ENCODE results near the gene SPINT1.

Gene SPINT1

GRCh38 chr15:40843885-40844695 lies at the start of gene SPINT1:
TSS of gene SPINT1 (plus strand) at chr15:40844048. CDS start at chr15:40844555, 507 bp downstream.
- no peak for DNase-seq

DNA sequence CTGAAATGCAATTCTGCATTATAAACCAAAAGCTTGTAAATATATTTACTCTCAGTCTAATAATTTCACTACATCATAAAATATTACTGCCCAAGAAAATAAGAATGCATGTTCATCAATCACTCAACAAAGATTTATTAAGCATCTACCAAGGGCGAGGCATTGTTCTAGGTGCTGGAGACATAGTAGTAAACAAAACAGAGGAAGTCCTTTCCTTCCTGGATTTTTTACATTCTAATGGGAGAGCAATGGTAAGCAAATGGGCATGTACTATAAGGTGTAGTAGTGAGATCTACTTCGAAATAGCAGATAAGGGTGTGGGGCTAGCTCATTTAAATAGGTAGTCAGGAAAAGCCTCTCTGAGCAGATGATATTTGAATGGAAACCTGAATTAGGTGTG lies 47.8 kb upstream of the SPINT1 start:
- no peak for DNase-seq

DNA sequence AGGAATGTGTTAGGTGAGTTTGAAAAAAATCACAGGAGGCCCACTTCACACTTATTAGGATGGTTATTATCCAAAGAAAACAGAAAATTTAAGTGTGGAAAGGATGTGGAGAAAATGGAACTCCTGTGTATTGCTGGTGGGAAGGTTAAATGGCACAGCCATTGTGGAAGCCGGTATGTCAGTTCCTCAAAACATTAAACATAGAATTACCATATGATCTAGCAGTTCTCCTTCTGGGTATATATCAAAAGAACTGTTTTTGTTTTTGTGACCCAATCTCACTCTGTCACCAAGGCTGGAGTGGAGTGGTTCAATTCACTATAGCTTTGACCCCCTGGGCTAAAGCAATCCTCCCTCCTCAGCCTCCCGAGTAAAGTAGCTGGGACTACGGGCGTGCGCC lies 47.3 kb upstream of the SPINT1 start:
- no peak for DNase-seq

DNA sequence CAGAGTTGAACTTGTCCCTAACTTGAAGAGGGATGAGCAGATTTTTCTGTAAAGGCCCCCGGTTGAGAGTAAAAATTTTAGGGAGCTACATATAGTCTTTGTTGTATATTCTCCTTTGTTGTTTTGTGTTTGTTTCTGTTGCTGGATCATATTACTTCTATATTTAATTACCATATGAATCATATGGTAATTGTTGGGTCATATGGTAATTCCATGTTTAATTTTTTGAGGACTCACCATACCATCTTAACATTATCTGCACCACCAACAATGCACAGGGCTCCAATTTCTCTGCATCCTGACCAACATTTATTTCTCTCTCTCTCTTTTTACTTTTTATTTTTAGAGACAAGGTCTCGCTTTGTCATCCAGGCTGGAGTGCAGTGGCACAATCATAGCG lies 44.3 kb upstream of the SPINT1 start:
- no peak for DNase-seq

- no peak for DNase-seq
Measured at GRCh38 chr15:40803076-40803475, 40.8 kb upstream of the SPINT1 start.

DNA sequence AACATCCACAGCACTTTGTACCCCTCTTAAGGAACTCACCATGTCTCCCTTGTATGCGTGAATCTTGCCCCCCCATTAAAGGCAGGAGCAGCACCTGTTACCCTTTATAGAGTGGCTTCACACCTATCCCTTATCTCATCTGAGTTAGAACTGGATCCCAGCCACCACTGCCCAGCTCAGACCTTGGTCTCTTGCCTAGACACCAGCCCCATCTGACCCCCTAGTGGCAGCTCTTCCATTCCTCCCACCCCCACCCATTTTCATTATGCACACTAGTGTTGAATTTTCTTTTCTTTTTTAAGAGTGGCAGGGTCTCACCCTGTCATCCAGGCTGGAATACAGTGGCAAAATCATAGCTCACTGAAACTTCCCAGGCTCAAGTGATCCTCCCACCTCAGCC lies 40.2 kb upstream of the SPINT1 start:
- DNase-seq, result no peak

DNA sequence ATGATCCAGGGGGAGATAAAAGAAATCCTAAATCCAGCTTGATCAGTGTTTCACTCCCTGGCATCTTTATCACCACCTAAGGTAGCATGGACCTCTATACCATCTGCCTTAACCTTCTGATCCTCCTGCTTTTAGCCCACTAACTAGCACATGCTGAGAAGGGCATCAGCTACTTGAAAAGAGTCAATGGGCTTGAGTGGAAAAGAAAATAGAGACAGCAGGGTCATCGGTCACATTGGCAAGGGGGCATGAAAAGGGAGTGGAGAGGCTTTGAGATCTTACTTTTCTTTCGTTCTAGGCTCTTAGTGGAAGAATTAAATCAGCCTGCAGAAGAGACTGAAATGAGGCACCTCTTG lies 37.2 kb upstream of the SPINT1 start:
- no peak for DNase-seq

- DNase-seq, result peak; percentile 81 to 98
Measured at GRCh38 chr15:40807028-40807887, 36.6 kb upstream of the SPINT1 start, which contains the start of the genes DNAJC17 and ZFYVE19. TSS of gene DNAJC17 (minus strand) at chr15:40807473. CDS start at chr15:40807446, 27 bp downstream. TSS of gene ZFYVE19 (plus strand) at chr15:40807089. CDS start at chr15:40807590, 501 bp downstream.

DNA sequence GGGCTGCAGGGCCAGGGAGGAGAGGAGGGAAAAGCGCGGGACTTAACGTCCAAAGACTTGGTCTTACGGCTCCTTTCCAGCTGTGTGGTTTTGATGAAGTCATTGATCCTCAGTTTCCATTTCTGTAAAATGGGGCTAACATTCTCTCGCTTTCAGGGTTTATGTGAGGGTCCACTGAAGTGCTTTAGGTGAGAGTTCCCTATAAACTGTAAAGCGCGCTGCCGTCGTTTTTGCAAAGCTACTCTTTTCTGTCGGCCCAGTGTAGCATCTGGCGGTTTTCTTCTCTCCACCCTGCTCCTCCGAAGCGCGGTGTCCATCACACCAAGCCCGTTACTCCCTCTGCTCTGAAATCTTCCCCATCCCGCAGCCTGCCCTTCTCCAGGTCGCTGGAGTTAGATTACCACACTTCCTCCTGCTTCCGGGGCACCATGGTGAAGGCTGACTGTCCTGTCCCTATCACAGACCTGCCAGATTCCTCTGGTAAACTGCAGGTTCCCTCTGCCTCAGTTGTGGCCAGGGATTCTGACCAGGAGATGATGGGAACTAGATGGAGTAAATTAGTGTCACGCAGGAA lies 35.9 kb upstream of the SPINT1 start:
- DNase-seq, result no peak

DNA sequence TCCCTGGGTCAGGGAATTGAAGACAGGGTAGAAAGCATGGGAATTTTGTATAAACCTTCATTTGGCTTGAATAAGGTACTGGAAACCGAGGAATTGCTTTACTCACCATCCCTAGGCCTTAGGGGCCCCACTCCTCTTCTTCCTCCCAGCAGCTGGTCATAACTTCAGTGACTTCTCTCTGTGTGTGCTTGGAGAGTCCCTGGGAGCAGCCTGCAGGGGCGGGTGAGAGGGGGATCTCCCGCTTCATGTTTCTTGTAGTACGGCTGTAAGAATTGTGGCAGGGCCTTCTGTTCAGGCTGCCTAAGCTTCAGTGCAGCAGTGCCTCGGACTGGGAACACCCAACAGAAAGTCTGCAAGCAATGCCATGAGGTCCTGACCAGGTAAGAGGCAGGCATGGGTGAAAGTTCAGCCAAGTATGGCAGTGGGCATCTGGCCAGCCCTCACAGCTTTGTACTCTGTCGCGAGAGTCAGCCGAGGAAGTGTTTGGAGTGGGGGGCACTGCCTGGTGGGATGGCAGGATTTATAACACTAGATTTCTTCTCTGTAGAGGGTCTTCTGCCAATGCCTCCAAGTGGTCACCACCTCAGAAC lies 34.9 kb upstream of the SPINT1 start:
- no peak for DNase-seq

DNA sequence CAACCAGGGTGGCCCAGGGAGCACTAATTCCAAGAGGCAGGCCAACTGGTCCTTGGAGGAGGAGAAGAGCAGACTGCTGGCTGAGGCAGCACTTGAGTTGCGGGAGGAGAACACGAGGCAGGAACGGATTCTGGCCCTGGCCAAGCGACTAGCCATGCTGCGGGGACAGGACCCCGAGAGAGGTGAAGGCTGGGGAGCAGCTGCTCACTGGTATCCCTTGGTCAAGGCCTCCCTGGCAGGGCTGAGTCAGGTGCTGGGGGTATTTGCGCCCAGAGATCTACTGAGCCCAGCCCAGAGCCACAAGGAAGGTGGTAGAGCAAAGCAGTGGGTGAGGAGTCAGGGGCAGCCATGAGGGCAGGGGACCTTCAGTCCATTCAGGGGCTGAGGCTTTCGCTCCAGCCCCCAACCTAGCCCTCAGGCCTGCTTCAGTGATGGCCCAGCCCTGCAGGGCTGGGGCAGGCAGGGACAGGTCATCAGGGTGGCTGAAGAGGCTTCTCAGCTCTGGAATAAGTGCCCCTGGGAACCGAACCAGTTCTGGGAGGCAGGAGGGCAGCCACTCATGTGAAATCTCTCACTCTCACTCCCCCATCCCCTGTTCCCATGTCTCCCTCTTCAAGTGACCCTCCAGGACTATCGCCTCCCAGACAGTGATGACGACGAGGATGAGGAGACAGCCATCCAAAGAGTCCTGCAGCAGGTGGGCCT lies 31.0 kb upstream of the SPINT1 start:
- no peak for DNase-seq

DNA sequence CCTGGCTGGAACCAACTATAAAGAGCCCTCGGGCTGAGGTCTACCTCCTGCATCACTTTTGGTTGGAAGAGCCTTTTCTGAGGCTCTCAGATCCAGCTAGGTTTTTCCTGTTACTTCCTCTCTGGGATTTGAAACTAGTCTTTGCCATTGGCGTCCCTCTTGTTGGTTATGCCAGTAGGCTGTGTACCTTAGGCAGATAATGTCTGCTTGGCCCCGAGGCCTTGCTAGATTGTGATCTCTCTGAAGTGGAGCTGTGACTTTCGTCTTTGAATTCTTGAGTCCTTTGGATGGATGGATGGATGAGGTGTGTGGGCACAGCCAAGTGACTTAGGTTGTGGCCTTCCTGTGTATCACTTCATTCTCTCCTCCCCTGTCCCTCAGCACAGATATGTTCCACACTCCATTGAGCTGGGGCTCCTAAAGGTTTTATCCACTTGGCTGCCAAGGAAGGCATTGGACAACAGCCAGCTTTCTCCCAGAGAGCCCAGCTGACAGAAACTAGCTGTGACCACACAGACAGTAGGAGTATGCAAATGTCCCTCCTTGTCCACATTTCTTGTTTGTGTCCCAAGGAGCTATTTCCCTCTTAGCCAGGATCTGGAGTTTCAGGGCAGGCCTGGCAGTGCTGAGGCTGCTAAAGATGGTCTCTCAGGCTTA lies 28.7 kb upstream of the SPINT1 start:
- no peak for DNase-seq

- DNase-seq, result no peak
Measured at GRCh38 chr15:40819048-40819447, 24.8 kb upstream of the SPINT1 start.

- no peak for DNase-seq
Measured at GRCh38 chr15:40821195-40821594, 22.7 kb upstream of the SPINT1 start.

GRCh38 chr15:40823572-40824343 lies 20.1 kb upstream of the SPINT1 start:
- no peak for DNase-seq

DNA sequence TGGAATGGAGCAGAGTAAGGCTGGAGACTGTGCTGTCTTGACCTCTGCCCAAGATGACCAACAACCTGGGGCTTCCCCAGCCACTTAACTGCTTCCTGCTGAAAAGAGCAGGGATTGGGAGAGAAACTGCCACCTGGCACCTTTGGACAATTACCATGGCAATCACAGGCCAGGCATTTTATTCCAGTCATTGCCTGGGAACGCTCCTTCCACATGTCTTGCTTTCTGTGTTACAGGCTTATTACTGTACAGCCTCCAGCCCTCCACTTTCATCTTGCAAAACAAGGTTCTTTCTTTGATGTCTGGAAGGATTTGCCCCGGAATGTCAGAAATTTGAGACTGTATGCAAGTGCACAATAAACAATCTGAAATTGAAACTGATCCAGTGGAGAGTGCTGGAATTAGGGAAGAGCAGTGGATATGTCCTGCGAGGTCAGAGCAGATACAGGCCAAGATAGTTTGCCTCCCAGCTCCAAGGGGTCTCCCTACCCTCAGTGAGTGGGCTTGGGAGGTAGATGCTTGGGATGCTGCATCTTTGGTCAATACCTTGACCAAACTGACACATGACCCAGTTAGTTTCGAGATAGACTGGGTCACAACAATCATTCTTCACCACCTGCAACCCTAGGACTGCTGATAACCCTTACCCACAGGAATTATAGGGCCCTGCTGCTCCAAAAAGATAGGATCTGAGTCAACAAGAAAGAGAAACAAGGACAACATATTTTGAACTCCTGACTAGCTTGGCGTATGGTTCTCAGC lies 18.0 kb upstream of the SPINT1 start:
- DNase-seq, result no peak

- DNase-seq, result no peak
Measured at GRCh38 chr15:40826423-40827075, 17.3 kb upstream of the SPINT1 start.

DNA sequence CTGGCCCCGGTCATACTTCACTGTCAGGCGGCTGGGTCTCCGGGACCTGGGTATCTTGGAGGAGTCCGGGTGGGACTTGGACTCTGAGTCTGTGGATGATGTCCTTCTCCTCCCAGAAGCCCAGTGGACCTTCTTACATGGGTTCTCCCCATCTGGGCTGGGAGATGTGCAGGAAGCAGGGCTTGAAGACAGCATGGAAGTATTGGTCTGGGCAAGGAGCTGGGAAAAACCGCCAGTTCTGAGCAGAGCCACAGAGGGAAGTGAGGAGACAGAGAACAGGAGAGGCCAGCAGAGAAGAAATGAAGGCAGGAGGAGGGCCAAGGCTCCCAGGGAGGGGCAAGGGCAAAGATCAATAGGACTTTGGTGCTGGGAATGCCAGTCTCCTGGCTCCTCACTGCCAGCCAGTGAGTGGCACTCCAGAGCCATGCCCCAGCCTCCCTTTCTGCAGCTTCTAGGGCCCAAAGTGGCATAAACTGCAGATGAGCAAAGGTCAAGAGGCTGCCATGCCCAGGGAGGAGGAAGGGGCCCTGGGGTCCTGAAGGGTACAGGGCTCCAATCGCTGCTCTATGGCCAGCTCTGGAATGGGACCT lies 15.3 kb upstream of the SPINT1 start, which contains the start of gene PPP1R14D:
Gene PPP1R14D (minus strand): TSS at position 262 of the 590 bp plus-strand sequence. CDS start 67 bp downstream, at position 195.
- DNase-seq, result no peak

GRCh38 chr15:40829115-40829514 lies 14.7 kb upstream of the SPINT1 start:
- no peak for DNase-seq

Measured in cerebellar nuclear complex (tissue), 1 donor.